GM12873 (cell line): ENCODE data around the gene PKP2.

Experiments
- TF ChIP-seq, protein P1 (sequence below): IDR thresholded peaks from 2 replicates; pipeline ENCODE4 v1.5.1; 2012; ENCODE audit warnings: low read depth, mild to moderate bottlenecking, moderate library complexity, low read length, control low read depth; ENCODE audit not compliant: insufficient read depth; ENCODE audit errors: missing control alignments

PKP2 gene

DNA sequence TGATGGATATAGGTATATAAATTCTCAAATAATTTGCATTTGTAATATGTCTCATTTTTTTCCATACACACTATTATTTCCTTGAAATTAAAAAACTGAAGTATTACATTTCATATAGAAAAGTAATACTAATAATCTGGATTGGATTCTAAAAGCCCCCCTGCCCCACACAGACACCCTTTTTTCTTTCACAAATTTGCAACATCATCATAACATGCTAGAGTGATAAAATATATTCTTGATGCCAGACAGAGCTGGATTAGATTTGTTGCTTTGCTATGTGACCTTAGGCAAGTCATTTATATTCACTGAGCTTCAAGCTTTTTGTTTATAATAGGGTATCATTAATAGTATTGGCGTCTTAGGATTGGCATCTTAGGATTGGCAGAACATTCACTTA lies 6.7 kb upstream of the PKP2 start:
- TF ChIP-seq, protein P1, sequence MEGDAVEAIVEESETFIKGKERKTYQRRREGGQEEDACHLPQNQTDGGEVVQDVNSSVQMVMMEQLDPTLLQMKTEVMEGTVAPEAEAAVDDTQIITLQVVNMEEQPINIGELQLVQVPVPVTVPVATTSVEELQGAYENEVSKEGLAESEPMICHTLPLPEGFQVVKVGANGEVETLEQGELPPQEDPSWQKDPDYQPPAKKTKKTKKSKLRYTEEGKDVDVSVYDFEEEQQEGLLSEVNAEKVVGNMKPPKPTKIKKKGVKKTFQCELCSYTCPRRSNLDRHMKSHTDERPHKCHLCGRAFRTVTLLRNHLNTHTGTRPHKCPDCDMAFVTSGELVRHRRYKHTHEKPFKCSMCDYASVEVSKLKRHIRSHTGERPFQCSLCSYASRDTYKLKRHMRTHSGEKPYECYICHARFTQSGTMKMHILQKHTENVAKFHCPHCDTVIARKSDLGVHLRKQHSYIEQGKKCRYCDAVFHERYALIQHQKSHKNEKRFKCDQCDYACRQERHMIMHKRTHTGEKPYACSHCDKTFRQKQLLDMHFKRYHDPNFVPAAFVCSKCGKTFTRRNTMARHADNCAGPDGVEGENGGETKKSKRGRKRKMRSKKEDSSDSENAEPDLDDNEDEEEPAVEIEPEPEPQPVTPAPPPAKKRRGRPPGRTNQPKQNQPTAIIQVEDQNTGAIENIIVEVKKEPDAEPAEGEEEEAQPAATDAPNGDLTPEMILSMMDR: no peak

DNA sequence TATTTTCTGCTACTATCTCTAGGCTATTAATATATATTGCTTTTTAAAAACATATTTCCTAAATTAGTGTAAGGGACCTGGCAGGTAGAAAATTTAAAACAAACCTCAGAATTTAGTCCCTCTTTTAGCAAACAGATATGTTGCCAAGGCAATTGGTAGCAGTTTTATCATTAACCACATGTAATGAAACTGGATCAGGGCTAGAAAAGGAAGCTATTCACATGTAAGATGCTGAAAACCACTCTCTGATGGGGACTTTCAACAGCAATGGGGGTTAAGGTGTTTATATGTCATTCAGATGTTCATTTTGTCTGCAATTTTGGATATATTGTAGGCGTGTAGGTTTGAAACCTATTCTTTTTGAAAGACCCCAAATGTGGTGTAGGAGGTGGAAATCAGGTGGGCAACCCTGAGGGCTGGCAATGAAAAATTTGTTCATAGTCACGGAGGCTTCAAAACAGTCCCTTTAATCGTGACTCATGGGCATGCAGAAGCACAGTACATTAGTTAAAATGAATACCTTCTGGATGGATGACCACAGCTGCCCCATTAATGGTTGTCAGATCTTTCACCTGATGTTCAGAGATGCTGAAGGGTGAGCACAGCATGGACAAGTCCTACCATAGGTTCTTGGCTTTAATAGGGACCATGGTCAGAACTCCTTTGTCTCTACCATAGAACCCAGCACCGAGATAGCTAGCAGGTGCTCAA lies 5.9 kb upstream of the PKP2 start:
- TF ChIP-seq, protein P1: no peak

GRCh38 chr12:32901553-32901952 lies 5.0 kb upstream of the PKP2 start:
- TF ChIP-seq, protein P1: no peak

- TF ChIP-seq, protein P1: no peak
These were observed 1.4 kb upstream of the PKP2 start for GRCh38 chr12:32897687-32898573.

- TF ChIP-seq, protein P1: no peak
These were observed 669 bp upstream of the PKP2 start for GRCh38 chr12:32897281-32897610.

GRCh38 chr12:32895688-32896431 lies 717 bp downstream of the PKP2 start:
- TF ChIP-seq, protein P1: peak; percentile 27

DNA sequence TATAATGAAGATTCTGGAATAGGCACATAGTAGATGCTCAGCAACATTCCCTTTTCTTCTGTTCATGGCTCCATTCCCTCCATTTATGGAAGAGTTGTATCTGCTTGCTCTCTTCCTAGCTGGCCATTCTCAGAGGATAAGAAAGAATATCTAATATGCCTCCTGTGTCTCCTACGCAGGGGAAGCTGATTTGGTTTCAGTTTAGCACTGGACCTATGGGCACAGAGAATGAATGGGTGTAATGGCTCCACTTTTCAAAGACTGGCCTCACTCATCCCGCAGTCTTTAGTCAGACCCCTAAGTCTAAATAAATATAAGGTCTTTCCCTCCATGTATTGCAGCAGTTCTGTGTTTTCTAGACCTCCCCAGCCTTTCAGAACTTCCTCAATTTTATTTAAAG lies 2.0 kb downstream of the PKP2 start:
- TF ChIP-seq, protein P1: no peak
